Loucy (cell line): ENCODE data around the gene NXN.

Source experiments
- EZH2phosphoT487 ChIP-seq: fragments of 200-600 bp; IDR thresholded peaks from 2 replicates; pipeline ENCODE4 v1.6.1; 2018; ENCODE audit warnings: antibody characterized with exemption, mild to moderate bottlenecking, moderate library complexity, borderline replicate concordance
- TF ChIP-seq, protein P1 (sequence below): fragments of 200-600 bp; sonication (generic); conservative IDR thresholded peaks from 2 replicates; pipeline ENCODE4 v1.5.1; 2014; ENCODE audit warnings: mild to moderate bottlenecking, antibody characterized with exemption, low read length

DNA sequence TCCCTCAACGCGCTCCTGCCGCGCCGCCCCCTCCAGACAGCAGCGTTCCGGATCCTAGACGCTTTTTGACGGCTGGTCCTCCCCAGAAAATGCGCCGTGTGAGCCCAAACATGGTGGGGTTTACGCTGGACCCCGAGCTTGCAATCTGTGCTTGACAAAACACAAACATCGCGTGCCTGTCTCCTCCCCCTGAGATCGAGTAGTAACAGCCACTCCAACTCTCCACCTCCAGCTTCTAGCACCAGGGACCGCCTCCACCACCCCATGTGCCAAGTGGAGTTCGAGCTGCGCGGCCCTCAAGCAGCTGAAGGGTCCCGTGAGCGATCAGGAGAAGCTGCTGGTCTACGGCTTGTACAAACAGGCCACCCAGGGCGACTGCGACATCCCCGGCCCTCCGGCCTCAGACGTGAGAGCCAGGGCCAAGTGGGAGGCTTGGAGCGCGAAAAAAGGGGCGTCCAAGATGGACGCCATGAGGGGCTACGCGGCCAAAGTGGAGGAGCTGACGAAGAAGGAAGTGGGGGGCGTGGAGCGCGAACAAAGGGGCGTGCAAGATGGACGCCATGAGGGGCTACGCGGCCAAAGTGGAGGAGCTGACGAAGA, 226.9 kb downstream of the NXN start:
- TF ChIP-seq, protein P1, sequence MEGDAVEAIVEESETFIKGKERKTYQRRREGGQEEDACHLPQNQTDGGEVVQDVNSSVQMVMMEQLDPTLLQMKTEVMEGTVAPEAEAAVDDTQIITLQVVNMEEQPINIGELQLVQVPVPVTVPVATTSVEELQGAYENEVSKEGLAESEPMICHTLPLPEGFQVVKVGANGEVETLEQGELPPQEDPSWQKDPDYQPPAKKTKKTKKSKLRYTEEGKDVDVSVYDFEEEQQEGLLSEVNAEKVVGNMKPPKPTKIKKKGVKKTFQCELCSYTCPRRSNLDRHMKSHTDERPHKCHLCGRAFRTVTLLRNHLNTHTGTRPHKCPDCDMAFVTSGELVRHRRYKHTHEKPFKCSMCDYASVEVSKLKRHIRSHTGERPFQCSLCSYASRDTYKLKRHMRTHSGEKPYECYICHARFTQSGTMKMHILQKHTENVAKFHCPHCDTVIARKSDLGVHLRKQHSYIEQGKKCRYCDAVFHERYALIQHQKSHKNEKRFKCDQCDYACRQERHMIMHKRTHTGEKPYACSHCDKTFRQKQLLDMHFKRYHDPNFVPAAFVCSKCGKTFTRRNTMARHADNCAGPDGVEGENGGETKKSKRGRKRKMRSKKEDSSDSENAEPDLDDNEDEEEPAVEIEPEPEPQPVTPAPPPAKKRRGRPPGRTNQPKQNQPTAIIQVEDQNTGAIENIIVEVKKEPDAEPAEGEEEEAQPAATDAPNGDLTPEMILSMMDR, result no peak
- no peak for TF ChIP-seq EZH2phosphoT487
